Ammon's horn (tissue), 1 donor: ENCODE data around the gene ALDH1L1.

ENCODE experiments used
- DNase-seq: peaks from one replicate; pipeline ENCODE4 v3.0.0-alpha.2; 2016; ENCODE audit warnings: low spot score

The ALDH1L1 gene

GRCh38 chr3:126119976-126120375 lies 60.4 kb downstream of the ALDH1L1 start:
- no peak for DNase-seq

DNA sequence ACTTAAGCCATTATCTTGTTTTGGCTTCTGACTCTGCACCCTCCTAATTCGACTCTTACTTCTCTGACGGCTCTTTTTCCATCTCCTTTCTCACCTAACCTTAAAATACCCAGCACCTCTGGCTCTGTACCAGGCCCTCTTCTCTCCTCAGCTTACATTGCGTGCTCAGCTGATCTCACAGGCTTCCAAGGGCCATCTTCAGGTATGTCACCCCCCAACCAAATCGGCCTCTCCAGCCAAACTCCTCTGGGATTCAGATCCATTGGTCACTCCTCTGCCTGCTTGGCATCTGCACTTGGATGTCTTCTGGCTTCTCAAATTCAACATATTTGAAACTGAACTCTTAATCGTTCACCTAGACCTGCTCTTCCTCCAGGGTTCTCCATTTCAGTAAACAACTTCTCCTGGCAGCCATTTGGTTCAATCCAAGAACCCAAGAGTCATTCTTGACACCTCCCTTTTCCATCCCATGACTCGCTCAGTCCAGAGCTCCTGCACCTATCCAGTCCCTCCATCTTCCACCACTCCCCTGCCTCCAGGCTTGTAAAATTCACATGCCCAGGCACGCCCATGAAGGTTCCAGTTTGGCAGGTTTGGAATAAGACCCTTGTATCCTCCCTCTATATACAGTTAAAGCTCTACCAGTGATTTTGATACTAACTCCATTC lies 61.2 kb downstream of the ALDH1L1 start:
- no peak for DNase-seq

DNA sequence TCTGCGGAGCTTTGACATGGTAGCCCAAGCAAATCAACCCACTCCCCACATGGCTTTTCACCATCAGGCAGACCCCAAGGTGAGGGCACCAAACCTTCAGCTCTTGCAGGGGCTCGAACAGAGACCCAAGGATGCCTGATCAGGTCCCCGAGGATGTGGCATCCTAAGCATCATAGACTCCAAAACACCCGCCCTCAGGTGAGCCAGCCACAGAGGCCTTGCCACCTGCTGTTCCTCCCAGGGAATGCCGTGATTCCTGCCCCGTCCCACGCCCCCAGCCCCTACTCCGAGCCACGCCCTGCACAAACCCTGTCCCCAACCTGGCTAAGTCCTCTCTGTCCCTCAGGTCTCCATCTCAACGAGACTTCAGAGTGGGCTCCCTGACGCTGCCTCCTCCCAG lies 61.8 kb downstream of the ALDH1L1 start:
- no peak for DNase-seq

DNA sequence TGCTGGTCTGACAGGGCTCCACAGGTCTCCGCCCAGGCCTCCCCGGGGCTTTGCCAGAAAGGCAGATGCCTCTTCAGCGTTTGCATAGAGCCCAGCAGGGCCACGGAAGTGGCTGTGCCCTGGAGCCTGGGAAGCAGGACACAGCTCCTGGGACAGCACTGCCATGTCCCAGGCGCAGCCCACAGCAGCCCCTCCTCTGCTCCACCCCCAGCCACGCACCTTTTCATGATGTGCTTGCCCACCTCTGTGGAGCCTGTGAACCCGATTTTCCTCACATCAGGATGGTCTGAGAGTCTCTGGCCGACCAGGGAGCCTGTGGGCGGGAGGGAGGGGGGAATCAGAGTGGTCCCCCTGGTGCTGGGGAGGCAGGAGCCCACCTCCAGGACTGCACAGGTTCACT lies 62.6 kb downstream of the ALDH1L1 start:
- DNase-seq = no peak

DNA sequence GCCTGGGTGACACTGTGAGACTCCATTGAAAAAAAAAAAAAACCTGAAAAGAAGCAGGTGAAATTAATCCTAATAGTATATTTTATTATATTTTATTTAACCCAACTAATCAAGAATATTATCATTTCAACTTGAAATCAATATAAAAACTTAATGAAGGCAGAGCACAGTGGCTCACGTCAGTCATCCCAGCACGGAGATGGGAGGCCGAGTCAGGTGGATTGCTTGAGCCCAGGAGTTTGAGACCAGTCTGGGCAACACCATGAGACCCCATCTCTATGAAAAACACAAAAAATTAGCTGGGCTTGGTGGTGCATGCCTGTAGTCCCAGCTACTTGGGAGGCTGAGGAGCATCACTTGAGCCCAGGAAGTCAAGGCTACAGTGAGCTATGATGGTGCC lies 63.2 kb downstream of the ALDH1L1 start:
- DNase-seq = no peak

DNA sequence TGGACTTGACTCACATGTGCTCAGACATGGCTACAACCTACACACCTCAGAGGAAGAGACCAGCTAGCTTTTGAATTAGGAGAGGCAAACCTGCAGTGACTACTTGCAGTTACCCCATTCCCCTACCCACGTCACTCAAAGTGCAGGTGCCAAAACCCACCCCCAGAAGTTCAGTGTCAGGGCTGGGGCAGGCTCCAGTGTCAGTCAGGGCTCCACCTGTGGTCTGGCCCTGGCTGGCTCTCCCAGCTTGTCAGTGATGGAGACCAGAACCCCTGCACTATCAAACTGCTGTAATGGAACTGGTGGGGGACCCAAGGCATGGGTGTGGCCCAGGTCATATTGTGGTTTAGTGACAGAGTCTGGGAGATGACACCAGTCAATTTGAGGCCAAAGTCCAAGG lies 63.9 kb downstream of the ALDH1L1 start:
- no peak for DNase-seq

DNA sequence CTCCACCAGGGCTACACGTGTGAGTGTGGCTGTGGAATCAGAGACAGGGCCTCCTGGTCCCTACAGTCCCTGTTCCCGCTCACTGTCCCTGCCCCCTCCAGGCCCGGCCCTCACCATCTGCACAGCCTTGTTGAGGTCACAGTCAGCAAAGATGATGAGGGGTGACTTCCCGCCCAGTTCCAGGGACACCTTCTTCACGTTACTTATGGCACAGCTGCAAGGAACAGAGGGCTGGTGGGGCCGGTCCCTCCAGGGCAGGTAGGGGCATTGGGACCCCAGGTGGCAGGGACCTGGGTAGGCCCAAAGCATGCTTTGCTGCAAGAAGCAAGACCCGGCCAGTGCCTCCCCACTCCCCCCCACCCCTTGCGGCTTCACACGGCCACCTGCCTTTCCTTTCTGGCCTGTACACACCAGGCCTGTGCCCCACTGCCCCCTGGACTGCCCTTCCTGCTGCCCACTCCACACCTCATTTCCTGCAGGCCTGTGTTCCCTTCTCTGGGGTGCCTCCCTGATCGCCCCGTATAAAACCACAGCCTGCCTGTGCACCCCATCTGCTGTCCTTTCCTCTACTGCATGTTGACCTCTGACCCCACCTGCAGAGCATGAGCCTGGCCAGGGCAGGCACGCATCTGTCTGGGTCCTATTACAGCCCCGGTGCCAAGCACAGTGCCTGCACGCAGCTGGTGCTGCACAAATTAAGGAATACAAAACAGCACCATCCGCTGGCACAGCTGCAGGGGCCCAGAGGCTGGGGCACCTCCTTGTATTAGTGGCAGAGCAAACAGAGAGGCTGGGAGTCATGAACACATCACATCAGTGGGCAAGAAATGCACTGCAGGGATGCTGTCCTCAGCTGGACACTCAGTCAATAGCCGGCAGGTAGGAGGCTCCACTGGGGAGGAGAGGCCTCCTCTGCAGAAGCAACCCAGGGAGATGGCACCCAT lies 65.7 kb downstream of the ALDH1L1 start:
- no peak for DNase-seq

GRCh38 chr3:126113733-126114442 lies 66.5 kb downstream of the ALDH1L1 start:
- no peak for DNase-seq

- no peak for DNase-seq
These were observed 67.2 kb downstream of the ALDH1L1 start for GRCh38 chr3:126113238-126113555.

GRCh38 chr3:126112531-126113237 lies 67.7 kb downstream of the ALDH1L1 start:
- DNase-seq = no peak

DNA sequence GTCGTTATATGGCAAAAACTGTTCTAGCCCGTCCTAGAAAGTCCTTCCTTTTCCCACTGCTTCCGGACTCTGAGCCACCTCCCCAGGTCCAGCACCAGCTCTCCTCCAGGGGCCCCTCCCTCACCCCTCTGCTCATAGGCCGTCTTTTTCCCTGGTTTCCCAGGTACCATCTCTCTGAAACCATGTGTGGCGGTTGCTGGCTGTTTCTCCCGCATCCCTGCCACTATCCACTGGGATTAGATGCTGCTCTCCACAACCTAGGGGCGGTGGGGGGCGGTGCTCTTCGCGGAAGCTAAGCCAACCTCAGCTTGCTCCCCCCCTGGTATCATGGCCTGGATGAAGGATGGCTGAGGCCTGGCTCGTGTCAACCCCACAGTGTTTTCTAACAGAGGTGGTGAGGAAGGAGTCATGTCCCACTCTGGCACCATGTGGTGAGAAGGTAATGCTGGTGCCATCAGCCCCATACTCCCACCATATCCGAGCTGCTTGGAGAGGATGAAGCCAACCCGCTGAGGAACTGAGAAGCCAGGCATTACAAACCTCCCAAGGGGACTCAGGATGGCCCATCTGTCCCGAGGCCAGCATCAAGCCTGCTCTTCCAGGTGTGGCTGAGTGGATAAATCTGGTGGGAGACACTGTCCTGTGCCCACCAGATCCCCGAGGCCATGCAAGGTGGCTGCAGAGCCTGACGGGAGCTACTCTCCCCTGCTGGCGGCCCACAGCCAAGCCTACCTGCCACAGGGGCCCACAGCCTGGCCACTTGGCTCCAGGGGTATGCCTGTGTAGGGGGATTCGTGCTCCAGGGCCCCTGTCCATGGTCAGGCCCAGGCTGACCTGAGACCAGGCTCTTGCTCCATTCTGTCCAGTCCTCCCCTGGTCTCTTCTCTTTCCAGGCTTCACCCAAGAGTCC lies 68.6 kb downstream of the ALDH1L1 start:
- no peak for DNase-seq

GRCh38 chr3:126111126-126111551 lies 69.2 kb downstream of the ALDH1L1 start:
- no peak for DNase-seq

DNA sequence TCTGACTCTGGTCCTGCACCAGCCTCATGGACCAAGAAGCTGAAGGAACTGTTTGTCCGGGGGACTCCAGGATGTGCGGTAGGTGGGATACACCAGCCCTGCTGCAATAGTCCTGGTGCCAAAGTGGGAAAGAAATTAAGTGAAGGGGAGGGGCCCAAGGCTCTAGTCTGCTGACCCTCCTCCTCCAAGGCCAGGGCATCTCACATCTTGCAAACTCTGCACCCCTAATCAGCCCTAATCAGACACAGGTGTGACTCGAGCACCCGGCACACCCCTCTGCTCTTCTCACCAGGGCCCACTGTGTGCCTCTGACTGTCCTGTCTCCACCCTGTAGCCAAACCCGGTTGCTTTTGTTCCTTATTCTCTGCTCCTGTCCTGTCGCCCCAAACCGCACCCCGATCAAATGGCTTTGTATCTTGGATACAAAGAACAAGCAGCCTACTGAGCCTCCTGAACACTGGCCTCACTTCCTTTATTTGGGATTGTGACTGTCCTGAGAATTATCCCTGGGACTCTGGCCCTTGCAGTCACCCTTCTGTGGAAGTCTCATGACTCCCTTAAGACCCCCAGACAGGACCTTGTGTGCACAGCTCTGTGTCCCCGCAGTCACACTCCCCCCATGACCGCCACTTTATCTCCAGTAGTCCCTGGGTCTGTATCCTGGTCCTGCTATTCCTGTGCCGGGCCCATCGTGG lies 69.8 kb downstream of the ALDH1L1 start:
- DNase-seq = no peak

GRCh38 chr3:126109880-126110235 lies 70.5 kb downstream of the ALDH1L1 start:
- DNase-seq = no peak

GRCh38 chr3:126109146-126109879 lies 71.1 kb downstream of the ALDH1L1 start:
- no peak for DNase-seq

DNA sequence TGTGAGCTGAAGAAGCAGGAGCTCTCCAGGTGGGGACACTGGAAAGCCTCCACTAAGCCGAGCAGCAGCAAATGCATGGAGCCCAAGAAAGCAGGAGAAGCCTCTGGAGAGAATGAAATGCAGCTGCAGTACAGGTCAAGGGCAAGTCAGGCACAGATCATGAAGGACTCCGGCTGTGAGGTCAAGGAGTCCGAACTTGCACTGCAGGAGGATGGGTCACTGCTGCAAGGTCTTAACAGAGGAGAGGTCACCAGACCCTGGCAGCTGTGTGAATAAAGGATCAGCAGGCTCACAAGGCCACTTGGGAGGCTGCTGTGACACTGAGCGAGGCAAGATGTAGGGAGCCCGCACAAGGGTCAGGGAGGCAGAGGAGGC lies 71.7 kb downstream of the ALDH1L1 start:
- no peak for DNase-seq

GRCh38 chr3:126107957-126108675 lies 72.3 kb downstream of the ALDH1L1 start:
- DNase-seq = no peak

GRCh38 chr3:126107203-126107939 lies 73.0 kb downstream of the ALDH1L1 start:
- DNase-seq = no peak
